Bronchial smooth muscle cell (primary cell): ENCODE results near the gene CLIC2. TPM values are rescaled to one million over a fixed set of nuclear protein-coding genes. Genes with fewer than 3 reads are reported as not detected.

Source experiments
- total RNA-seq: library from RNA; depleted of rRNA; stranded (reverse); fragments of >200 nt; gene quantifications from 2 replicates; pipeline ENCODE4 v1.2.1, GENCODE V29; 2014

Gene CLIC2
- 13.7 and 21.0 TPM in 2 replicates for total RNA-seq

GRCh38 chrX:155334486-155335336, at the start of gene CLIC2:
TSS of gene CLIC2 (minus strand) at chrX:155334614. CDS start at chrX:155334427, 187 bp downstream.

GRCh38 chrX:155381843-155382528, 47.6 kb upstream of the CLIC2 start, which contains the start of gene F8A2:
TSS of gene F8A2 (plus strand) at chrX:155382095. CDS start at chrX:155382115, 20 bp downstream.

GRCh38 chrX:155263854-155264628, 70.4 kb downstream of the CLIC2 start, which contains the start of gene RAB39B:
TSS of gene RAB39B (minus strand) at chrX:155264491. CDS start at chrX:155264288, 203 bp downstream.

Other genes with a start within 250 kb of the CLIC2 start
- 28.6 and 50.6 TPM in 2 replicates for gene VBP1, start 118.2 kb downstream of the CLIC2 start, total RNA-seq
- gene RAB39B, start 70.1 kb downstream of the CLIC2 start, total RNA-seq = 1.7 and 2.5 TPM in 2 replicates
- not detected in 2 replicates for gene F8A2, start 47.5 kb upstream of the CLIC2 start, total RNA-seq
- gene F8A3, start 124.0 kb upstream of the CLIC2 start, total RNA-seq = 0.26 and 0.79 TPM in 2 replicates